NCI-H2196 (cell line): ENCODE results near the gene STAU1.
"Not testable (repeated sequence)": the region's sequence is repeated elsewhere in the genome, so short reads cannot be mapped to it uniquely, and the experiment has no call there.

Experiments
- DNase-seq: peaks from one replicate; lab custom pipeline; 2025; ENCODE audit not compliant: unreplicated experiment; lab: John Stamatoyannopoulos, UW

Gene STAU1

GRCh38 chr20:49187851-49188641 is at the start of gene STAU1:
Gene STAU1 (minus strand): TSS chr20:49188334. CDS start chr20:49166201, 22,133 bp downstream.
- DNase-seq, result peak; percentile 96

GRCh38 chr20:49237531-49237930 is 49.4 kb upstream of the STAU1 start:
- DNase-seq, result no peak

GRCh38 chr20:49236301-49236700 is 48.2 kb upstream of the STAU1 start:
- DNase-seq, result no peak

GRCh38 chr20:49234831-49235230 is 46.7 kb upstream of the STAU1 start:
- no peak for DNase-seq

GRCh38 chr20:49233226-49233625 is 45.1 kb upstream of the STAU1 start:
- no peak for DNase-seq

- no peak for DNase-seq
Measured at GRCh38 chr20:49231471-49231870, 43.3 kb upstream of the STAU1 start.

GRCh38 chr20:49230561-49231133 is 42.5 kb upstream of the STAU1 start:
- no peak for DNase-seq

- peak; percentile 87 for DNase-seq
Measured at GRCh38 chr20:49230021-49230420, 41.9 kb upstream of the STAU1 start.

GRCh38 chr20:49229381-49229780 is 41.2 kb upstream of the STAU1 start:
- no peak for DNase-seq

- peak; percentile 31 for DNase-seq
Measured at GRCh38 chr20:49228676-49229075, 40.5 kb upstream of the STAU1 start.

GRCh38 chr20:49225896-49226295 is 37.8 kb upstream of the STAU1 start:
- DNase-seq, result no peak

GRCh38 chr20:49219924-49220831 is 32.0 kb upstream of the STAU1 start:
- DNase-seq, result no peak

- DNase-seq, result peak; percentile 99
Measured at GRCh38 chr20:49219091-49219923, 31.2 kb upstream of the STAU1 start, which contains the start of gene DDX27. Gene DDX27 (plus strand): TSS chr20:49219416. CDS start chr20:49219449, 33 bp downstream.

- DNase-seq, result not testable (repeated sequence)
Measured at GRCh38 chr20:49218739-49219090, 30.6 kb upstream of the STAU1 start.

- DNase-seq, result peak; percentile 92
Measured at GRCh38 chr20:49216991-49217578, 29.0 kb upstream of the STAU1 start.

- DNase-seq, result no peak
Measured at GRCh38 chr20:49215232-49215631, 27.1 kb upstream of the STAU1 start.

- DNase-seq, result no peak
Measured at GRCh38 chr20:49214571-49214970, 26.4 kb upstream of the STAU1 start.

- DNase-seq, result no peak
Measured at GRCh38 chr20:49210757-49211110, 22.6 kb upstream of the STAU1 start.

- no peak for DNase-seq
Measured at GRCh38 chr20:49210101-49210756, 22.1 kb upstream of the STAU1 start.

GRCh38 chr20:49207076-49207475 is 18.9 kb upstream of the STAU1 start:
- DNase-seq, result no peak
